H1 (cell line): ENCODE data around the gene KCNIP2. TPM values are rescaled to one million over a fixed set of nuclear protein-coding genes. Genes with fewer than 3 reads are reported as not detected.

Source experiments
- CTCF ChIA-PET: fragments of 300-600 bp; sonication (Branson Sonifier 250); formaldehyde crosslinking; loops from one replicate; lab custom pipeline; 2021; ENCODE audit not compliant: partially characterized antibody; lab: Charles Lee
- POLR2A ChIA-PET: fragments of 300-600 bp; sonication (Branson Sonifier 250); formaldehyde crosslinking; loops from one replicate; lab custom pipeline; 2021; ENCODE audit warnings: inconsistent platforms; ENCODE audit not compliant: partially characterized antibody; lab: Charles Lee
- DNase-seq, 2 experiments: peaks; one replicate each; pipeline versions ENCODE4 v3.0.0 to v3.0.0-alpha.2; 2010 to 2022; ENCODE audit warnings: low spot score in 2 of 2, low read depth in 1 of 2, mixed read lengths in 1 of 2
- FAIRE-seq: peaks from 2 replicates; lab custom pipeline; 2011; peaks lifted over from hg19 to GRCh38; lab: Jason Lieb, UNC
- H2AFZ ChIP-seq: 2 replicates; pipeline ENCODE4 v1.8.1; 2012; ENCODE audit warnings: low read length, inconsistent platforms
- H2AK5ac ChIP-seq: 2 replicates; pipeline ENCODE4 v1.6.1; 2013; ENCODE audit warnings: low read depth, low read length
- H2BK120ac ChIP-seq: replicated peaks from 2 replicates; pipeline ENCODE3; 2013; ENCODE audit warnings: low read depth, low read length, inconsistent platforms
- H2BK12ac ChIP-seq: 2 replicates; pipeline ENCODE4 v1.6.1; 2013; ENCODE audit warnings: low read depth, low read length
- H2BK15ac ChIP-seq: 2 replicates; pipeline ENCODE4 v1.6.1; 2013; ENCODE audit warnings: low read length
- H2BK20ac ChIP-seq: 2 replicates; pipeline ENCODE4 v1.6.1; 2013; ENCODE audit warnings: low read length
- H2BK5ac ChIP-seq: 2 replicates; pipeline ENCODE4 v1.6.1; 2013; ENCODE audit warnings: low read depth, low read length
- H3K14ac ChIP-seq: 2 replicates; pipeline ENCODE4 v1.6.1; 2013; ENCODE audit warnings: inconsistent platforms; ENCODE audit not compliant: insufficient read length
- H3K18ac ChIP-seq: 2 replicates; pipeline ENCODE4 v1.6.1; 2013; ENCODE audit warnings: low read length; ENCODE audit errors: extremely low read depth
- H3K23ac ChIP-seq: 2 replicates; pipeline ENCODE4 v1.6.1; 2013; ENCODE audit warnings: inconsistent platforms; ENCODE audit not compliant: insufficient read length
- H3K23me2 ChIP-seq: 2 replicates; pipeline ENCODE4 v1.6.1; 2013; ENCODE audit warnings: low read depth, low read length
- H3K27ac ChIP-seq: 2 replicates; pipeline ENCODE4 v1.6.1; 2011; ENCODE audit warnings: low read depth, low read length, inconsistent platforms
- H3K27me3 ChIP-seq, 4 experiments: replicated peaks in 1 of 4; 1 replicate in 1 of 4; 2 replicates in 3 of 4; pipeline versions ENCODE4 v1.6.1 to v1.8.1; 2011 to 2013; ENCODE audit warnings: low read length in 3 of 4, mild to moderate bottlenecking in 3 of 4, inconsistent platforms in 2 of 4, mixed read lengths in 2 of 4, moderate library complexity in 1 of 4; ENCODE audit not compliant: control insufficient read depth in 3 of 4, insufficient read depth in 3 of 4; ENCODE audit errors: extremely low read depth in 1 of 4
- H3K36me3 ChIP-seq, 4 experiments: 2 replicates each; pipeline versions ENCODE4 v1.6.1 to v1.8.1; 2011 to 2013; ENCODE audit warnings: mild to moderate bottlenecking in 4 of 4, low read length in 3 of 4, moderate library complexity in 2 of 4, control low read depth in 1 of 4, inconsistent platforms in 1 of 4; ENCODE audit not compliant: insufficient read depth in 4 of 4, control insufficient read depth in 2 of 4
- H3K4ac ChIP-seq: replicated peaks from 2 replicates; pipeline ENCODE3; 2013; ENCODE audit warnings: low read length, low read depth, mixed read lengths, inconsistent platforms; ENCODE audit not compliant: insufficient read length
- H3K4me1 ChIP-seq, 4 experiments: replicated peaks in 1 of 4; 1 replicate in 1 of 4; 2 replicates in 3 of 4; pipeline versions ENCODE4 v1.6.1 to v1.8.1; 2011 to 2013; ENCODE audit warnings: low read length in 3 of 4, inconsistent platforms in 2 of 4, mixed read lengths in 1 of 4; ENCODE audit not compliant: insufficient read depth in 4 of 4, control insufficient read depth in 3 of 4
- H3K4me2 ChIP-seq, 2 experiments: 2 replicates each; pipeline versions ENCODE4 v1.6.1 to v1.8.1; 2011 to 2013; ENCODE audit warnings: low read depth in 2 of 2, low read length in 2 of 2, control low read depth in 1 of 2, inconsistent platforms in 1 of 2, mild to moderate bottlenecking in 1 of 2; ENCODE audit not compliant: insufficient read depth in 1 of 2
- H3K4me3 ChIP-seq, 4 experiments: fragments of 200-600, 300-600 bp in 1 of 4; sonication (generic), shearing (Covaris generic), sonication (Bioruptor Twin) in 1 of 4; 2 replicates each; pipeline versions ENCODE4 v1.5.1 to v1.8.1; 2011 to 2016; ENCODE audit warnings: low read length in 4 of 4, low read depth in 3 of 4, control low read depth in 2 of 4, inconsistent platforms in 2 of 4, mild to moderate bottlenecking in 2 of 4, mixed read lengths in 1 of 4, moderate library complexity in 1 of 4; ENCODE audit not compliant: insufficient read depth in 2 of 4; ENCODE audit errors: extremely low read depth in 1 of 4
- H3K56ac ChIP-seq: replicated peaks from 2 replicates; pipeline ENCODE3; 2013; ENCODE audit warnings: low read depth, mild to moderate bottlenecking, mixed read lengths, low read length, inconsistent platforms; ENCODE audit not compliant: insufficient read length
- H3K79me1 ChIP-seq: 2 replicates; pipeline ENCODE4 v1.6.1; 2013; ENCODE audit warnings: low read depth, low read length, control low read depth
- H3K79me2 ChIP-seq, 2 experiments: 2 replicates each; pipeline versions ENCODE4 v1.6.1 to v1.8.1; 2012 to 2013; ENCODE audit warnings: low read length in 2 of 2, mild to moderate bottlenecking in 2 of 2, inconsistent platforms in 1 of 2; ENCODE audit not compliant: insufficient read depth in 2 of 2, control insufficient read depth in 1 of 2
- H3K9ac ChIP-seq, 4 experiments: replicated peaks in 1 of 4; 1 replicate in 1 of 4; 2 replicates in 3 of 4; pipeline versions ENCODE4 v1.6.1 to v1.8.1; 2011 to 2013; ENCODE audit warnings: low read depth in 3 of 4, low read length in 3 of 4, control low read depth in 2 of 4, mild to moderate bottlenecking in 2 of 4, moderate library complexity in 2 of 4, inconsistent platforms in 1 of 4; ENCODE audit errors: extremely low read depth in 1 of 4
- H3K9me3 ChIP-seq, 2 experiments: 2 replicates each; pipeline versions ENCODE4 v1.6.1 to v1.8.1; 2012 to 2013; ENCODE audit warnings: mild to moderate bottlenecking in 2 of 2, moderate library complexity in 2 of 2, control low read depth in 1 of 2, inconsistent platforms in 1 of 2, low read depth in 1 of 2, low read length in 1 of 2, mixed read lengths in 1 of 2; ENCODE audit not compliant: insufficient read depth in 2 of 2
- H4K20me1 ChIP-seq, 2 experiments: replicated peaks in 1 of 2; 2 replicates each; pipeline versions ENCODE3 to v1.8.1; 2011 to 2013; ENCODE audit warnings: inconsistent platforms in 2 of 2, low read length in 2 of 2, mild to moderate bottlenecking in 1 of 2; ENCODE audit not compliant: insufficient read depth in 2 of 2, control insufficient read depth in 1 of 2
- H4K5ac ChIP-seq: 2 replicates; pipeline ENCODE4 v1.6.1; 2013; ENCODE audit warnings: low read length, low read depth, mixed read lengths, inconsistent platforms; ENCODE audit not compliant: insufficient read length
- H4K8ac ChIP-seq: 2 replicates; pipeline ENCODE4 v1.8.0; 2013; ENCODE audit warnings: mild to moderate bottlenecking, moderate library complexity, low read length, inconsistent platforms; ENCODE audit not compliant: insufficient read depth; ENCODE audit errors: extremely low read depth
- H4K91ac ChIP-seq: replicated peaks from 2 replicates; pipeline ENCODE3; 2013; ENCODE audit warnings: low read length, mixed read lengths, inconsistent platforms; ENCODE audit not compliant: insufficient read length
- BRCA1 ChIP-seq: IDR thresholded peaks from 2 replicates; pipeline ENCODE4 v1.6.1; 2012; ENCODE audit warnings: low read depth, low read length, improper control_type of control experiment
- SAP30 ChIP-seq: fragments of 300-600 bp; sonication (generic); IDR thresholded peaks from 2 replicates; pipeline ENCODE4 v1.7.1; 2012; ENCODE audit warnings: low read length, moderate library complexity, mild to moderate bottlenecking, inconsistent platforms; ENCODE audit not compliant: insufficient read depth, insufficient replicate concordance
- SUZ12 ChIP-seq: fragments of 200-600 bp; sonication (generic); IDR thresholded peaks from 2 replicates; pipeline ENCODE4 v1.6.1; 2012; ENCODE audit warnings: mild to moderate bottlenecking, inconsistent platforms, low read length, moderate library complexity, mixed read lengths
- WGBS, 2 experiments: shearing (Covaris generic) in 1 of 2; methylation state at CpG; one replicate each; pipeline versions ENCODE4 v1.1.6 to v1.1.7; 2013 to 2015; ENCODE audit warnings: low lambda C conversion rate in 2 of 2, mixed read lengths in 2 of 2, inconsistent platforms in 1 of 2, low coverage in 1 of 2, missing lambda C conversion rate in 1 of 2; ENCODE audit not compliant: insufficient replicate concordance in 2 of 2, insufficient coverage in 1 of 2, insufficient read length in 1 of 2; ENCODE audit errors: extremely low coverage in 1 of 2, missing lambda C conversion rate in 1 of 2; 5-methylcytosine and 5-hydroxymethylcytosine counted together
- polyA plus RNA-seq, 7 experiments: library from polyadenylated mRNA; depleted of rRNA in 3 of 7; stranded (reverse) in 5 of 7; unstranded in 2 of 7; fragments of >200 nt in 5 of 7; fragments of 200-250 nt in 2 of 7; gene quantifications; 1 replicate in 5 of 7; 2 replicates in 1 of 7; 4 replicates in 1 of 7; pipeline versions ENCODE4 v1.2.1 to v1.2.3, GENCODE V29; 2011 to 2013; ENCODE audit warnings: missing spikeins in 2 of 7, mixed read lengths in 2 of 7
- total RNA-seq: library from RNA; stranded (reverse); fragmentation: NEBNext Ultra II Directional; extraction: Animal tissue kit (Norgen Biotek cat#: 25700); gene quantifications from 2 replicates; pipeline ENCODE4 v1.2.1, GENCODE V29; 2021

Gene KCNIP2
- total and polyA plus RNA-seq, 2 of the 8 experiments (the other 6 are each of a cell fraction or from before 2014, with no cell fraction given): 2.7 to 6.0 TPM

- no peak overlapping the region for H4K91ac ChIP-seq
- no peak overlapping the region for H2BK15ac ChIP-seq
- no peaks in the 10 kb centered on the region; a peak in 1 of 8 replicates for H3K36me3 ChIP-seq
- H2AFZ ChIP-seq: no peak overlapping the region
- H3K79me1 ChIP-seq: peaks cover 3% of the 10 kb centered on the region; the same call in 1 of the 2 replicates
- H3K27me3 ChIP-seq: no peaks in the 10 kb centered on the region
- no peak overlapping the region for H2BK5ac ChIP-seq
- no peak overlapping the region for H2BK20ac ChIP-seq
- H3K56ac ChIP-seq: no peak overlapping the region
- DNase-seq (no peak), FAIRE-seq (no peak)
- no peak overlapping the region for H2BK120ac ChIP-seq
- H3K4ac ChIP-seq: no peak overlapping the region
- H3K4me1 ChIP-seq: peaks cover 0 to 6% (median 3%) of the 10 kb centered on the region in 4 experiments; a peak in 4 of 7 replicates
- no peak overlapping the region for H2BK12ac ChIP-seq
- no peak overlapping the region for H4K5ac ChIP-seq
- no peaks in the 10 kb centered on the region for H3K9me3 ChIP-seq
- no peak overlapping the region for H4K8ac ChIP-seq
- H3K23me2 ChIP-seq: peaks cover under 1% of the 10 kb centered on the region; the same call in 1 of the 2 replicates
- H3K4me3 ChIP-seq: no peak overlapping the region
- ChIA-PET POLR2A (interaction anchor here (1.0 kb wide), 2 partner anchors 11 to 12 kb away, joined by 3 to 4 read pairs; no protein-coding TSS in a partner anchor), CTCF (no interaction called here)
- H3K23ac ChIP-seq: no peak overlapping the region
- no peak overlapping the region for H2AK5ac ChIP-seq
- peaks cover 4 to 5% of the 10 kb centered on the region in 2 experiments for H4K20me1 ChIP-seq
- H3K9ac ChIP-seq: no peak overlapping the region
- no peak overlapping the region for H3K27ac ChIP-seq
- no peak overlapping the region for H3K18ac ChIP-seq
- peaks cover 0 to 5% of the 10 kb centered on the region in 2 experiments; a peak in 1 of 4 replicates for H3K79me2 ChIP-seq
- no peak overlapping the region for H3K4me2 ChIP-seq
- 78% methylated on average over 2 of the region's 2 CpGs; no CpG with 5 or more reads in 1 of the 2 experiments for WGBS, 2 experiments
- H3K14ac ChIP-seq: no peak overlapping the region
- no peak for TF ChIP-seq BRCA1
- no peak for TF ChIP-seq SAP30
- no peak for TF ChIP-seq SUZ12
Measured at GRCh38 chr10:101824736-101825135, 18.9 kb downstream of the KCNIP2 start.
